Keratinocyte (primary cell): ENCODE data around the gene PHYHIPL. TPM values are rescaled to one million over a fixed set of nuclear protein-coding genes. Genes with fewer than 3 reads are reported as not detected.

ENCODE experiments used
- DNase-seq: peaks from one replicate; pipeline ENCODE4 v3.0.0-alpha.2; 2011; ENCODE audit warnings: low read depth, missing footprints, low spot score
- FAIRE-seq: peaks from 2 replicates; lab custom pipeline; 2011; peaks lifted over from hg19 to GRCh38; lab: Jason Lieb, UNC
- H2AFZ ChIP-seq: 2 replicates; pipeline ENCODE4 v1.6.0; 2012; ENCODE audit warnings: low read length, control low read depth, inconsistent platforms; ENCODE audit not compliant: control insufficient read depth
- H3K27ac ChIP-seq: 2 replicates; pipeline ENCODE4 v1.5.1; 2011; ENCODE audit warnings: low read length; ENCODE audit not compliant: control insufficient read depth, insufficient read depth
- H3K27me3 ChIP-seq: 3 replicates; pipeline ENCODE4 v1.6.0; 2011; ENCODE audit warnings: low read length; ENCODE audit not compliant: control insufficient read depth, insufficient read depth; ENCODE audit errors: extremely low read depth
- H3K36me3 ChIP-seq, 2 experiments: 2 replicates in 1 of 2; 3 replicates in 1 of 2; pipeline ENCODE4 v1.5.1; 2011; ENCODE audit warnings: low read length in 2 of 2, mild to moderate bottlenecking in 1 of 2; ENCODE audit not compliant: control insufficient read depth in 2 of 2, insufficient read depth in 2 of 2; ENCODE audit errors: extremely low read depth in 1 of 2
- H3K4me1 ChIP-seq: 3 replicates; pipeline ENCODE4 v1.5.1; 2011; ENCODE audit warnings: low read length; ENCODE audit not compliant: control insufficient read depth, insufficient read depth; ENCODE audit errors: extremely low read depth
- H3K4me2 ChIP-seq: 3 replicates; pipeline ENCODE4 v1.6.0; 2011; ENCODE audit warnings: low read depth, low read length; ENCODE audit not compliant: control insufficient read depth, insufficient read depth; ENCODE audit errors: extremely low read depth
- H3K4me3 ChIP-seq, 3 experiments: fragments of 200-600 bp in 1 of 3; sonication (generic) in 1 of 3; 2 replicates in 2 of 3; 3 replicates in 1 of 3; pipeline ENCODE4 v1.5.1; 2011 to 2016; ENCODE audit warnings: low read length in 3 of 3, mild to moderate bottlenecking in 3 of 3, control low read depth in 2 of 3, inconsistent platforms in 1 of 3, low read depth in 1 of 3, mixed read lengths in 1 of 3, mixed run types in 1 of 3, moderate library complexity in 1 of 3; ENCODE audit not compliant: control insufficient read depth in 2 of 3, insufficient read depth in 2 of 3; ENCODE audit errors: extremely low read depth in 1 of 3
- H3K79me2 ChIP-seq: 2 replicates; pipeline ENCODE4 v1.6.0; 2012; ENCODE audit warnings: low read length; ENCODE audit not compliant: control insufficient read depth, insufficient read depth
- H3K9ac ChIP-seq: 3 replicates; pipeline ENCODE4 v1.6.0; 2011; ENCODE audit warnings: low read length; ENCODE audit not compliant: control insufficient read depth, insufficient read depth; ENCODE audit errors: extremely low read depth
- H3K9me1 ChIP-seq: 3 replicates; pipeline ENCODE4 v1.6.0; 2011; ENCODE audit warnings: low read length; ENCODE audit not compliant: control insufficient read depth, insufficient read depth; ENCODE audit errors: extremely low read depth
- H3K9me3 ChIP-seq: 2 replicates; pipeline ENCODE4 v1.5.1; 2012; ENCODE audit warnings: low read depth, low read length; ENCODE audit not compliant: control insufficient read depth
- H4K20me1 ChIP-seq: 3 replicates; pipeline ENCODE4 v1.6.0; 2011; ENCODE audit warnings: low read length; ENCODE audit not compliant: control insufficient read depth, insufficient read depth; ENCODE audit errors: extremely low read depth
- CTCF ChIP-seq, 3 experiments: IDR thresholded peaks in 1 of 3; conservative IDR thresholded peaks in 1 of 3; optimal IDR thresholded peaks in 1 of 3; 2 replicates in 2 of 3; 3 replicates in 1 of 3; pipeline versions ENCODE3 to v1.5.1; 2011; ENCODE audit warnings: low read length in 3 of 3, mild to moderate bottlenecking in 3 of 3, moderate library complexity in 2 of 3, control low read depth in 1 of 3, inconsistent platforms in 1 of 3; ENCODE audit not compliant: insufficient read depth in 2 of 3; ENCODE audit errors: extremely low read depth in 1 of 3
- EZH2 ChIP-seq: IDR thresholded peaks from one replicate; pipeline ENCODE4 v1.6.1; 2012; ENCODE audit warnings: inconsistent platforms, mild to moderate bottlenecking, low read length, moderate library complexity
- dilution Hi-C: fragments of 300-500 bp; cut with MboI; formaldehyde crosslinking; loops from one replicate; pipeline ENCODE4 v1.7.0; 2020; ENCODE audit warnings: low sequenced_read_pairs; ENCODE audit not compliant: extremely low pct_ligation_motif_present
- polyA plus RNA-seq, 5 experiments: library from polyadenylated mRNA; depleted of rRNA in 3 of 5; stranded (reverse) in 3 of 5; stranded (forward) in 1 of 5; unstranded in 1 of 5; fragments of >200 nt; gene quantifications; 1 replicate in 1 of 5; 2 replicates in 3 of 5; 3 replicates in 1 of 5; pipeline versions ENCODE4 v1.2.1 to v1.2.3, GENCODE V29; 2011 to 2012; ENCODE audit warnings: missing spikeins in 2 of 5, low read depth in 1 of 5, low replicate concordance in 1 of 5

PHYHIPL gene
- polyA plus RNA-seq, 1 donor (not counting 4 experiments of a cell fraction or from before 2014, with no cell fraction given), result 0.12 TPM

DNA sequence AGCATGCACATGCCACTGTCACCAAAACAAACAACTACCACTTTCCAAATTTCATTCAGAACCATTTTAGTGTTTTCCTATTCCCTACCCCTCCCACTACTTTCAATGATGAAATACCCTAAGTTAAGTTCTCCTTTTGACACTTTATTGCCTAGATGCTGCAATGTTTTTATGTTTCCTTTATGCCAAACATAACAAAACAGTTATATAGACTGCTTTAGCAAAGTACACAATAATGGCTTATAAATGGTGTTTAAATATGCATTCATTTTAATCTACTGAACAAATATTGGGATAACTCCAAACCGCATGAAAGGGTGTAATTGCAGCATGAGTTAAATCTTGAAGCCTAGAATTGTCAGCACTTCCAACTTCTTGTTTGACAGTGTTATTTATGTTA lies 69.2 kb downstream of the PHYHIPL start:
- H3K27ac ChIP-seq, result no peak overlapping the region
- no peak overlapping the region for H2AFZ ChIP-seq
- no peaks in the 10 kb centered on the region for H3K36me3 ChIP-seq
- no peaks in the 10 kb centered on the region for H3K27me3 ChIP-seq
- no peak for FAIRE-seq
- H3K9ac ChIP-seq, result no peak overlapping the region
- H3K79me2 ChIP-seq, result no peaks in the 10 kb centered on the region
- no peak for DNase-seq
- H3K9me3 ChIP-seq, result no peaks in the 10 kb centered on the region
- no peak overlapping the region for H3K4me2 ChIP-seq
- dilution Hi-C loops, result loop anchor here (25.0 kb wide), 1 partner anchor 367 kb away; no protein-coding TSS in a partner anchor
- H3K9me1 ChIP-seq, result no peaks in the 10 kb centered on the region
- no peak overlapping the region for H3K4me3 ChIP-seq
- H3K4me1 ChIP-seq, result no peaks in the 10 kb centered on the region
- TF ChIP-seq CTCF (optimal IDR thresholded peaks at IDR 0.05 in 1 of 3, IDR thresholded peaks at IDR 0.05 in 1 of 3, conservative IDR thresholded peaks at IDR 0.05 in 1 of 3; ENCODE audit: extremely low read depth in 1 of 3, insufficient read depth in 2 of 3, low read length in 3 of 3), result no peak
- TF ChIP-seq EZH2, result no peak
- H4K20me1 ChIP-seq, result no peaks in the 10 kb centered on the region

DNA sequence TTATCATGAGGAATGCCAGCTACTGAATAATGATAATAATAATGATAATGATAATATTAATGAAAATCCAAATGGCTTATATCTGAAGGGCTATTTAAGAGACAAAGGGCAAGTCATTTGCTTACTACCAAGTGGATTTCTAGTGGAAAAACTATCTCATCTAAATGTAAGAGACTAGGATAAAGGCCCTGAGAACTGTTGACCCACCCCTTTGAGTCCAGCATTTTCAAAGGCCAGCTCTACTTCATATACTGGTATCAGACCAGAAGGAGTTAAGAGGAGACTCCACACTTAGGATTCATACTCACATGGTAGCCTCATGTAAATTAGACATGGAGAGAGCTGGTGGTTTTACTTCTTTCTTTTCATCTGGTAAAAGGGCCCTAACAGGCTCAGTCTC lies 76.0 kb downstream of the PHYHIPL start:
- H3K79me2 ChIP-seq, result no peaks in the 10 kb centered on the region
- H3K9ac ChIP-seq, result no peak overlapping the region
- no peak overlapping the region for H3K4me2 ChIP-seq
- no peak overlapping the region for H2AFZ ChIP-seq
- no peak for DNase-seq
- no peak for FAIRE-seq
- no peaks in the 10 kb centered on the region for H3K9me1 ChIP-seq
- no peak overlapping the region for H3K4me3 ChIP-seq
- TF ChIP-seq CTCF (optimal IDR thresholded peaks at IDR 0.05 in 1 of 3, IDR thresholded peaks at IDR 0.05 in 1 of 3, conservative IDR thresholded peaks at IDR 0.05 in 1 of 3; ENCODE audit: extremely low read depth in 1 of 3, insufficient read depth in 2 of 3, low read length in 3 of 3), result no peak
- TF ChIP-seq EZH2, result no peak
- H3K9me3 ChIP-seq, result no peaks in the 10 kb centered on the region
- no peaks in the 10 kb centered on the region for H4K20me1 ChIP-seq
- dilution Hi-C loops, result no loop called here
- H3K36me3 ChIP-seq, result no peaks in the 10 kb centered on the region
- H3K27me3 ChIP-seq, result no peaks in the 10 kb centered on the region
- H3K27ac ChIP-seq, result no peak overlapping the region
- no peaks in the 10 kb centered on the region for H3K4me1 ChIP-seq
